Mammary epithelial cell (primary cell): ENCODE data around the gene CLPTM1.
"Not testable (repeated sequence)": the region's sequence is repeated elsewhere in the genome, so short reads cannot be mapped to it uniquely, and the experiment has no call there.

Source experiments
- CTCF ChIP-seq, 2 donors: IDR thresholded peaks in 1 of 2; conservative IDR thresholded peaks in 1 of 2; 2 replicates each; pipeline ENCODE4 v1.5.1; 2011 to 2012; ENCODE audit warnings: inconsistent platforms in 2 of 2, low read length in 2 of 2, mild to moderate bottlenecking in 2 of 2, control low read depth in 1 of 2, low read depth in 1 of 2; ENCODE audit not compliant: insufficient read depth in 1 of 2; ENCODE audit errors: extremely low read depth in 1 of 2
- EZH2 ChIP-seq: IDR thresholded peaks from 2 replicates; pipeline ENCODE4 v1.6.1; 2012; ENCODE audit warnings: low read length, inconsistent platforms, borderline replicate concordance

GRCh38 chr19:44914433-44915206 lies 40.6 kb upstream of the CLPTM1 start, which contains the start of gene APOC1:
- TF ChIP-seq CTCF (conservative IDR thresholded peaks at IDR 0.05 in 1 of 2, IDR thresholded peaks at IDR 0.05 in 1 of 2; ENCODE audit: extremely low read depth in 1 of 2, insufficient read depth in 1 of 2, low read depth in 1 of 2, low read length in 2 of 2); EZH2: not testable (repeated sequence)
